PC-3 (cell line): Measurements from ENCODE around the gene KRT7. TPM values are rescaled to one million over a fixed set of nuclear protein-coding genes. Genes with fewer than 3 reads are reported as not detected.
A peak's percentile ranks its signal among the peaks of the same experiment; 100 is the strongest.

Experiments used
- ATAC-seq: fragments of 200-7000 bp; cut with Tn5 transposase; 2 replicates; pipeline ENCODE4 v1.9.1; 2020; ENCODE audit warnings: mild to moderate bottlenecking, moderate library complexity
- BruUV-seq: library from RNA; stranded (reverse); fragments of 400-500 nt; replicated peaks from 2 replicates; lab custom pipeline; 2021; lab: Mats Ljungman, UMichigan
- CTCF ChIA-PET: fragments of 300-600 bp; sonication (Branson Sonifier 250); formaldehyde crosslinking; loops from one replicate; lab custom pipeline; 2022; ENCODE audit warnings: antibody characterized with exemption; lab: Charles Lee
- POLR2A ChIA-PET: fragments of 300-600 bp; sonication (Branson Sonifier 250); formaldehyde crosslinking; loops from one replicate; lab custom pipeline; 2022; ENCODE audit warnings: antibody characterized with exemption; ENCODE audit not compliant: unreplicated experiment; lab: Charles Lee
- DNase-seq: peaks from one replicate; pipeline ENCODE4 v3.0.0-alpha.2; 2015
- H2AFZ ChIP-seq: fragments of 300-600 bp; sonication (generic); 2 replicates; pipeline ENCODE4 v1.6.0; 2016; ENCODE audit warnings: antibody characterized with exemption, low read length
- H3F3A ChIP-seq: fragments of 300-600 bp; sonication (generic); one replicate; pipeline ENCODE4 v1.6.0; 2017; ENCODE audit warnings: antibody characterized with exemption, low read length, control low read depth, mild to moderate bottlenecking; ENCODE audit not compliant: unreplicated experiment
- H3K27ac ChIP-seq: fragments of 300-600 bp; sonication (generic); 2 replicates; pipeline ENCODE4 v1.5.1; 2016; ENCODE audit warnings: mild to moderate bottlenecking, low read length
- H3K27me3 ChIP-seq: fragments of 300-600 bp; sonication (generic); 2 replicates; pipeline ENCODE4 v1.6.1; 2016; ENCODE audit warnings: low read length, mixed read lengths
- H3K36me3 ChIP-seq: fragments of 300-600 bp; sonication (generic); 2 replicates; pipeline ENCODE4 v1.6.1; 2016; ENCODE audit warnings: low read depth, mixed run types, low read length, mixed read lengths
- H3K4me1 ChIP-seq: fragments of 300-600 bp; sonication (generic); 2 replicates; pipeline ENCODE4 v1.5.1; 2016; ENCODE audit warnings: low read length; ENCODE audit not compliant: insufficient read depth
- H3K4me2 ChIP-seq: fragments of 300-600 bp; sonication (generic); 2 replicates; pipeline ENCODE4 v1.6.0; 2016; ENCODE audit warnings: low read length
- H3K4me3 ChIP-seq: fragments of 300-600 bp; sonication (generic); 2 replicates; pipeline ENCODE4 v1.5.1; 2016; ENCODE audit warnings: mild to moderate bottlenecking, low read length, mixed read lengths
- H3K79me2 ChIP-seq: fragments of 300-600 bp; sonication (generic); 2 replicates; pipeline ENCODE4 v1.6.1; 2017; ENCODE audit warnings: low read length, mixed read lengths
- H3K9ac ChIP-seq: fragments of 300-600 bp; sonication (generic); 2 replicates; pipeline ENCODE4 v1.6.0; 2016; ENCODE audit warnings: mild to moderate bottlenecking, low read length
- H3K9me2 ChIP-seq: fragments of 300-600 bp; sonication (generic); replicated peaks from 2 replicates; pipeline ENCODE4 v1.6.1; 2016; ENCODE audit warnings: mixed run types, low read length, mixed read lengths
- H3K9me3 ChIP-seq: fragments of 300-600 bp; sonication (generic); 2 replicates; pipeline ENCODE4 v1.6.1; 2016; ENCODE audit warnings: low read length, mixed read lengths
- H4K20me1 ChIP-seq: fragments of 300-600 bp; sonication (generic); 2 replicates; pipeline ENCODE4 v1.6.1; 2016; ENCODE audit warnings: low read length, mixed read lengths
- CTCF ChIP-seq: fragments of 300-600 bp; sonication (generic); conservative IDR thresholded peaks from 2 replicates; pipeline ENCODE4 v1.5.1; 2017; ENCODE audit warnings: antibody characterized with exemption, low read depth, mild to moderate bottlenecking, low read length
- EZH2 ChIP-seq: fragments of 300-600 bp; sonication (generic); IDR thresholded peaks from one replicate; pipeline ENCODE4 v1.6.1; 2017; ENCODE audit warnings: antibody characterized with exemption, mild to moderate bottlenecking, low read length; ENCODE audit not compliant: unreplicated experiment
- EZH2phosphoT487 ChIP-seq: fragments of 300-600 bp; sonication (generic); IDR thresholded peaks from 2 replicates; pipeline ENCODE4 v1.6.1; 2018; ENCODE audit warnings: mild to moderate bottlenecking, antibody characterized with exemption, low read length, borderline replicate concordance
- intact Hi-C: fragments of 100-400 bp; cut with micrococcal nuclease; formaldehyde crosslinking; loops from 2 replicates; pipeline ENCODE4 v1.9.0; 2023
- total RNA-seq: library from RNA; depleted of rRNA; stranded (reverse); fragments of >200 nt; gene quantifications from 2 replicates; pipeline ENCODE4 v1.2.3, GENCODE V29; 2014

KRT7 gene
- total RNA-seq, 1 experiment from 2014 or later: 2,144 TPM

- no peak overlapping the region for H2AFZ ChIP-seq
- DNase-seq (no peak), ATAC-seq (no peak)
- H3K4me3 ChIP-seq: no peak overlapping the region
- no peaks in the 10 kb centered on the region for H3K27me3 ChIP-seq
- H3K36me3 ChIP-seq: no peaks in the 10 kb centered on the region
- intact Hi-C loops: no loop called here
- no peaks in the 10 kb centered on the region for H3K9me2 ChIP-seq
- peaks cover 5% of the 10 kb centered on the region for H3F3A ChIP-seq
- no peak for TF ChIP-seq EZH2phosphoT487
- no peak for TF ChIP-seq EZH2
- no peak for TF ChIP-seq CTCF
- H4K20me1 ChIP-seq: no peaks in the 10 kb centered on the region
- BruUV-seq: no TSS peak
- no peaks in the 10 kb centered on the region for H3K9me3 ChIP-seq
- no peaks in the 10 kb centered on the region for H3K79me2 ChIP-seq
- H3K27ac ChIP-seq: no peak overlapping the region
- H3K9ac ChIP-seq: no peak overlapping the region
- H3K4me1 ChIP-seq: peaks cover 45% of the 10 kb centered on the region
- CTCF ChIA-PET: no interaction called here
- H3K4me2 ChIP-seq: no peak overlapping the region
- POLR2A ChIA-PET: no interaction called here
Measured at GRCh38 chr12:52222692-52223091, 10.4 kb upstream of the KRT7 start.

GRCh38 chr12:52223406-52224039 is 9.5 kb upstream of the KRT7 start:
- Histone ChIP-seq H3K9me2 (no peaks in the 10 kb centered on the region), H3K27me3 (no peaks in the 10 kb centered on the region), H3K79me2 (no peaks in the 10 kb centered on the region), H3F3A (no peaks in the 10 kb centered on the region), H3K4me1 (peaks cover 45% of the 10 kb centered on the region), H3K36me3 (no peaks in the 10 kb centered on the region), H3K4me3 (no peak overlapping the region), H3K9ac (no peak overlapping the region), H4K20me1 (no peaks in the 10 kb centered on the region), H2AFZ (no peak overlapping the region), H3K27ac (0 out of 2 replicates have a peak overlapping the region, but pooled peaks have one; percentile 1), H3K4me2 (0 out of 2 replicates have a peak overlapping the region, but pooled peaks have one; percentile 30), H3K9me3 (no peaks in the 10 kb centered on the region)
- TF ChIP-seq CTCF (no peak), EZH2phosphoT487 (no peak), EZH2 (no peak)
- no TSS peak for BruUV-seq
- ChIA-PET POLR2A (no interaction called here), CTCF (interaction anchor here (0.7 kb wide), 1 partner anchor 76 kb away, joined by 3 read pairs; no protein-coding TSS in a partner anchor)
- intact Hi-C loops: no loop called here
- ATAC-seq: no peak
- peak; percentile 47 for DNase-seq

- H3K9me3 ChIP-seq: no peaks in the 10 kb centered on the region
- H3K4me2 ChIP-seq: no peak overlapping the region
- DNase-seq (peak; percentile 26), ATAC-seq (no peak)
- BruUV-seq: no TSS peak
- 0 out of 2 replicates have a peak overlapping the region, but pooled peaks have one; percentile 5 for H2AFZ ChIP-seq
- no peak overlapping the region for H3K4me3 ChIP-seq
- H3F3A ChIP-seq: no peaks in the 10 kb centered on the region
- no peaks in the 10 kb centered on the region for H4K20me1 ChIP-seq
- no peaks in the 10 kb centered on the region for H3K27me3 ChIP-seq
- ChIA-PET POLR2A (interaction anchor here (0.7 kb wide), 2 partner anchors 75 to 713 kb away, joined by 3 read pairs; no protein-coding TSS in a partner anchor), CTCF (interaction anchor here (0.7 kb wide), 1 partner anchor 77 kb away, joined by 3 read pairs; no protein-coding TSS in a partner anchor)
- no peaks in the 10 kb centered on the region for H3K9me2 ChIP-seq
- no peaks in the 10 kb centered on the region for H3K79me2 ChIP-seq
- H3K36me3 ChIP-seq: no peaks in the 10 kb centered on the region
- TF ChIP-seq EZH2: no peak
- TF ChIP-seq CTCF: no peak
- TF ChIP-seq EZH2phosphoT487: no peak
- H3K27ac ChIP-seq: 0 out of 2 replicates have a peak overlapping the region, but pooled peaks have one; percentile 1
- H3K4me1 ChIP-seq: peaks cover 51% of the 10 kb centered on the region
- intact Hi-C loops: no loop called here
- no peak overlapping the region for H3K9ac ChIP-seq
Measured at GRCh38 chr12:52224151-52224550, 8.9 kb upstream of the KRT7 start.
